Fibroblast of skin of right quadriceps (primary cell): ENCODE data around the gene SLC17A6.

Experiments used
- DNase-seq: peaks from one replicate; pipeline ENCODE4 v3.0.0-alpha.2; 2013

SLC17A6 gene

DNA sequence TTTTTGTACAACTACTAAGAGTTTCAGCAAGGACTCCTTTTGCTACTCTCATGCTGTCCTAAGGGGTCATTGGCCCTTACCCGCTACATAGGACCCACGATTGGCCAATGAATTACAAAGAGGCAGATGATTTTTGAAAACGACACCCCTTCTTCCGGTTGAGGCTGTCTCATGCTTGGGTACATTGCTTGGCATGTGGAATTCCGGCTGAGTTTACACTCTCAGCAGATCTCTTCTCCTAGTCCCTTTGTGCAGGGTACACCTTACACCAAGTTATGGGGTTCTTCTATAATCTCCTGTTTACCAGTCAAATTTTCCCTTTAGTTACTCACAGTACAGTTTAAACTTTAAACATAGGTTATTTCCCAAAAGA lies 52.1 kb downstream of the SLC17A6 start:
- no peak for DNase-seq

DNA sequence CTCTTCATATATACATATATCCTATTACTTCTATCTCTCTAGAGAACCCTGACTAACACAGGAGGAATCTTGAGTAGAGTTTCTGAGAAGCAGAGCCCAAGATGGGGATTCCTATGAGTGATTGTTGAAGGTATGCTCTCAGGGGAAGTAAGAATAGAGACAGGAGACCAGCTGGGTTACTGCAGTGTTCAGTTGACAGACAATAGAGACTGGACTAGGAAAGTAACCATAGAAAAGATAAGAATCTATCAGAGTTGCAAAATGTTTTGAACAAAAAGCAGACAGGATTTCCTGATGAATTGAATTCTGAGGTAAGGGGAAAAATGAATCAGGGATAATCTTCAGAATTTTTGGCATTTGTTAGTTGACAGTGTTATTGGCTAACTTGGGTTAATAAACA lies 54.4 kb downstream of the SLC17A6 start:
- peak; percentile 22 for DNase-seq

DNA sequence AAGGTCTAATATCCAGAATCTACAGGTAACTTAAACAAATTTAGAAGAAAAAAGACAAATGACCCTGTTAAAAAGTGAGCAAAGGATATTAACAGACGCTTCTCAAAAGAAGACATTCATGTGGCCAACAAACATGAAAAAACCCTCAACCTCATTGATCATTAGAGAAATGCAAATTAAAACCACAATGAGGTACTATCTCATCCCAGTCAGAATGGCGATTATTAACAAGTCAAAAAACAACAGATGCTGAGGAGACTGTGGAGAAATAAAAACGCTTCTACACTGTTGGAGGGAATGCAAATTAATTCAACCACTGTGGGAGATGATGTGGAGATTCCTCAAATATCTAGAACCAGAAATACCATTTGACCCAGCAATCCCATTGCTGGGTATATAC lies 67.2 kb downstream of the SLC17A6 start:
- no peak for DNase-seq

DNA sequence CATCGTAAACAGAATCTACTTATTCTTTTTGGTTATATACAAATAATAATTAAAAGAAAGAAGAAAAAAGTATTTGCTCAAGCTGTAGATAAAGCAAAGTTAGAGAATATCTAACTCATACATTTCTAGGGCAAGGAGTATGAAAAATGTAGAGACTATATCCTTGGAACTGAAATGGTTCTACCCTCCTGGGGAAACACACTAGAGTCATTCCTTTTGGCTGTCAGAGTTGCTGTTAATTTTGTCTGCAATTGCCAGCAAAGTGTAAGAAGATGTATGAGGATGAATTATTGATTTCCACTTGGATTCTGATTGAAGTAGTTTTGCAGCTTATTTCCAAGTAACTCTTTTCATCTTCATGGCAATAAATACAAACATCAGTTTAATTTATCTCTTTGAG lies 69.1 kb downstream of the SLC17A6 start:
- DNase-seq = no peak

DNA sequence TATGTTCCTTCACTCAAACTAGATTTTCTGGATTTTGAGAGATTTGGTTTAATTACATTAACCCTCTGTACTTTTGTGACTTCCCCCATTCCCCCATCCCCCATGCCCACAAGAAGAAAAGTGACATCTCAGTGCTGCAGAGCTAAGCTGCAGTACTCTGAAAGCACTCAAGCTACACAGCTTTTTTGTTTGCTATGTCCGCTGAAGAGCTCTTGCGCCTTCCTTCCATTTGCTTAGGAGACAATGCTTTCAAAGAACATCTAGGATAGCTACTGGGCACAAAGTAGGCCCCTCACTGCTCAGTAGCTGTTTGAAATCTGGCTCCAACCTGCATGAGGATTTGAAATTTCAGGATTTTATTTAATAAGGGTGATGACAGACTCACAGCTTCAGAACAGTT lies 69.7 kb downstream of the SLC17A6 start:
- no peak for DNase-seq

DNA sequence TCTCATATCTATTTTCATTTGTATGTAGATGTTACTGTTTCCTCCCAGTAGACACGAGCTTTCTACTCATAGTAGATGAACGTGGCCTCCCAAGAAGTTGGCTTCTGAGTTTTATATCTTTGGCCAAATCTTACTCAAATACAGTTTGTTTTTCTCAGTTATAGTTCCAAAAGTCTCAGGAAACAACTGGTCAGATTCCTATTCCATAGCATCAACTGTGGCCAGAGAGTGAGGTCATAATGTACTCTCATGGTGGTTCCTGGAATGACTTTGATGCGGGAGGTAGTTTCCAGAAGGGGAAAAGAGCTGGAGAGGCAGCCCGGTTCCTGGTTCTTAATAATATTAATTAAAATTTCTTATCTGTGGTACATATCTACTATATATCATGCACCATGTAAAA lies 77.3 kb downstream of the SLC17A6 start:
- peak; percentile 19 for DNase-seq

DNA sequence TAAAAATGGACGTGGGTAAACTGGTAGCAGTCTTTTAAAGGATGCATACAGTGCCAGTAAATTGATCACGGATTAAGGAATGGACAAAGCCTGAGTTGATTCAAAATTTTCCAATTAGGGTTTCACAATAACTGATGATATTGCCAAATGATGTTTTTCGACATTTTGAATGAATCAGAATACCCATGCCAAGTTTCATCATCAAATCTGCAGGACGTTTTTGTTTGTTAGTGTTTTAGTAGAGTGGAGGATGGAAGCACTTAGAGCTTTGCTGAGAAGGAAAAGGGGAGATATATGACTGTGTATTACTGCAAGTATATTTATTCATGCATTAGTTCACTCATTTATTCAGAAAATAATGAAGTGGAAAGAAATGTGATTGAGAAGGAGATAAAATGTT lies 78.3 kb downstream of the SLC17A6 start:
- peak; percentile 14 for DNase-seq

DNA sequence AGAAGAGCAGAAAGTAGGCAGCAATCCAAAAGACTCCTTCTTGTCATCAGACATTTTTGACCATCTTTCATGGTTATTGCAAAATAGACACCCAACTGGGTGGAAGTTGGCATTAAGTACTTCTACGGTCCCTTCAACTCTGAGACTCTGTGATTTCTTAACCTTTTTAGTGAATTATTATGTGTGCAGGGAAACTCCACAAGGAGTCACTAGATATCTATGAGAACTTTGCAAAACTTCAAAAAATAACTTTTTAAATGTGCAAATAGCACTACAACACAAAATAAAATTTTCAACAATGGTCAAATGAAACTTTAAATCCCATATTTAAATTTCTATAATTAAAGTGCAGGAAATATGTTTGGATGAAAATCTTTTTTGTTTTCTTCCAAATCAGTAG lies 88.7 kb downstream of the SLC17A6 start:
- peak; percentile 3 for DNase-seq
